GM12865 (cell line): ENCODE measurements around the gene PEX5L.
A peak's percentile ranks its signal among the peaks of the same experiment; 100 is the strongest.

Experiments used
- DNase-seq: peaks from one replicate; pipeline ENCODE4 v3.0.0; 2010; ENCODE audit warnings: low read depth
- H3K4me3 ChIP-seq: 2 replicates; pipeline ENCODE4 v1.5.1; 2011; ENCODE audit warnings: mild to moderate bottlenecking, low read depth, low read length, control low read depth
- CTCF ChIP-seq: IDR thresholded peaks from 2 replicates; pipeline ENCODE4 v1.5.1; 2011; ENCODE audit warnings: low read length, control low read depth, low read depth, inconsistent platforms; ENCODE audit not compliant: insufficient read depth; ENCODE audit errors: missing control alignments

PEX5L gene

GRCh38 chr3:179991104-179991503, 45.6 kb downstream of the PEX5L start:
- no peak for DNase-seq
- no peak overlapping the region for H3K4me3 ChIP-seq
- no peak for TF ChIP-seq CTCF

- no peak overlapping the region for H3K4me3 ChIP-seq
- DNase-seq = no peak
- no peak for TF ChIP-seq CTCF
Observed at GRCh38 chr3:179981646-179982045, 55.1 kb downstream of the PEX5L start.

GRCh38 chr3:179977356-179977755, 59.4 kb downstream of the PEX5L start:
- H3K4me3 ChIP-seq = no peak overlapping the region
- TF ChIP-seq CTCF = no peak
- no peak for DNase-seq

- peak overlapping the region; percentile 46 for H3K4me3 ChIP-seq
- DNase-seq = peak; percentile 40
- TF ChIP-seq CTCF = no peak
Observed at GRCh38 chr3:179973931-179974361, 62.8 kb downstream of the PEX5L start.

GRCh38 chr3:179972881-179973423, 63.8 kb downstream of the PEX5L start:
- no peak for TF ChIP-seq CTCF
- H3K4me3 ChIP-seq = peak overlapping the region; percentile 46

GRCh38 chr3:179971280-179971679, 65.5 kb downstream of the PEX5L start:
- no peak for TF ChIP-seq CTCF

More at GRCh38 chr3:179972881-179973423, 63.8 kb downstream of the PEX5L start:
- DNase-seq = no peak

GRCh38 chr3:179970746-179971145, 66.0 kb downstream of the PEX5L start:
- H3K4me3 ChIP-seq = no peak overlapping the region
- TF ChIP-seq CTCF = no peak
- no peak for DNase-seq

More at GRCh38 chr3:179971280-179971679, 65.5 kb downstream of the PEX5L start:
- H3K4me3 ChIP-seq = no peak overlapping the region
- no peak for DNase-seq
